IMR-90 (cell line): Measurements from ENCODE around the gene CDK5RAP2. TPM values are rescaled to one million over a fixed set of nuclear protein-coding genes. Genes with fewer than 3 reads are reported as not detected.

Experiments
- ATAC-seq: fragments of 200-7000 bp; cut with Tn5 transposase; 2 replicates; pipeline ENCODE4 v1.9.1; 2020; ENCODE audit warnings: low read depth, mild to moderate bottlenecking, moderate library complexity
- BruUV-seq: library from RNA; stranded (reverse); fragments of 400-500 nt; replicated peaks from 2 replicates; lab custom pipeline; 2021; lab: Mats Ljungman, UMichigan
- CTCF ChIA-PET: fragments of 300-600 bp; formaldehyde crosslinking; extraction: SDS; loops from one replicate; lab custom pipeline; 2021; ENCODE audit warnings: antibody characterized with exemption; lab: Yijun Ruan, JAX
- POLR2A ChIA-PET: fragments of 300-600 bp; sonication (Branson Sonifier 250); formaldehyde crosslinking; loops from one replicate; lab custom pipeline; 2022; ENCODE audit warnings: antibody characterized with exemption; ENCODE audit not compliant: unreplicated experiment; lab: Charles Lee
- DNase-seq: peaks from one replicate; pipeline ENCODE4 v3.0.0; 2013
- H2AFZ ChIP-seq: replicated peaks from 2 replicates; pipeline ENCODE3; 2013; ENCODE audit warnings: low read length, mild to moderate bottlenecking; ENCODE audit not compliant: poor library complexity
- H2AK5ac ChIP-seq: 2 replicates; pipeline ENCODE4 v1.6.1; 2013; ENCODE audit warnings: low read depth, low read length, inconsistent platforms
- H2AK9ac ChIP-seq: replicated peaks from 2 replicates; pipeline ENCODE3; 2013; ENCODE audit warnings: mild to moderate bottlenecking, low read depth, low read length, moderate library complexity; ENCODE audit not compliant: poor library complexity
- H2BK120ac ChIP-seq: 2 replicates; pipeline ENCODE4 v1.6.1; 2013; ENCODE audit warnings: low read depth, low read length, inconsistent platforms
- H2BK15ac ChIP-seq: 3 replicates; pipeline ENCODE4 v1.6.1; 2013; ENCODE audit warnings: low read depth, low read length, inconsistent platforms
- H2BK20ac ChIP-seq: 2 replicates; pipeline ENCODE4 v1.6.1; 2013; ENCODE audit warnings: low read depth, mild to moderate bottlenecking, inconsistent platforms, low read length, moderate library complexity
- H2BK5ac ChIP-seq: 2 replicates; pipeline ENCODE4 v1.6.1; 2013; ENCODE audit warnings: mild to moderate bottlenecking, low read depth, low read length, inconsistent platforms; ENCODE audit not compliant: poor library complexity, severe bottlenecking
- H3K14ac ChIP-seq: replicated peaks from 2 replicates; pipeline ENCODE4 v1.6.1; 2013; ENCODE audit warnings: low read depth, low read length, inconsistent platforms
- H3K18ac ChIP-seq: 2 replicates; pipeline ENCODE4 v1.6.1; 2013; ENCODE audit warnings: low read depth, low read length, control low read depth
- H3K23ac ChIP-seq: 2 replicates; pipeline ENCODE4 v1.6.1; 2013; ENCODE audit warnings: low read depth, low read length, inconsistent platforms
- H3K27ac ChIP-seq: 2 replicates; pipeline ENCODE4 v1.5.1; 2013; ENCODE audit warnings: mild to moderate bottlenecking, control low read depth, low read length; ENCODE audit not compliant: insufficient read depth
- H3K27me3 ChIP-seq: 2 replicates; pipeline ENCODE4 v1.6.1; 2013; ENCODE audit warnings: low read length; ENCODE audit not compliant: control insufficient read depth, insufficient read depth
- H3K36me3 ChIP-seq: 2 replicates; pipeline ENCODE4 v1.6.1; 2013; ENCODE audit warnings: low read length, mixed read lengths; ENCODE audit not compliant: control insufficient read depth, insufficient read depth
- H3K4ac ChIP-seq: 2 replicates; pipeline ENCODE4 v1.6.1; 2013; ENCODE audit warnings: low read depth, low read length, inconsistent platforms
- H3K4me1 ChIP-seq: 2 replicates; pipeline ENCODE4 v1.6.1; 2013; ENCODE audit warnings: low read length, mixed read lengths; ENCODE audit not compliant: control insufficient read depth, insufficient read depth
- H3K4me2 ChIP-seq: 2 replicates; pipeline ENCODE4 v1.6.1; 2013; ENCODE audit warnings: low read depth, mild to moderate bottlenecking, control low read depth, low read length, moderate library complexity
- H3K4me3 ChIP-seq: 2 replicates; pipeline ENCODE4 v1.5.1; 2013; ENCODE audit warnings: low read depth, mild to moderate bottlenecking, control low read depth, low read length, moderate library complexity; ENCODE audit not compliant: insufficient read depth
- H3K56ac ChIP-seq: 2 replicates; pipeline ENCODE4 v1.6.1; 2013; ENCODE audit warnings: low read length, inconsistent platforms; ENCODE audit not compliant: insufficient read depth; ENCODE audit errors: extremely low read depth
- H3K79me1 ChIP-seq, 2 experiments: 2 replicates each; pipeline ENCODE4 v1.6.1; 2013; ENCODE audit warnings: low read length in 2 of 2, inconsistent platforms in 1 of 2, low read depth in 1 of 2
- H3K9ac ChIP-seq: 2 replicates; pipeline ENCODE4 v1.6.1; 2013; ENCODE audit warnings: low read depth, low read length, control low read depth
- H3K9me1 ChIP-seq: 2 replicates; pipeline ENCODE4 v1.6.1; 2013; ENCODE audit warnings: low read length, inconsistent platforms; ENCODE audit not compliant: insufficient read depth
- H3K9me3 ChIP-seq: 2 replicates; pipeline ENCODE4 v1.6.1; 2013; ENCODE audit warnings: low read length; ENCODE audit not compliant: control insufficient read depth, insufficient read depth
- H4K20me1 ChIP-seq: 2 replicates; pipeline ENCODE4 v1.6.1; 2013; ENCODE audit warnings: low read length, inconsistent platforms; ENCODE audit not compliant: insufficient read depth
- H4K5ac ChIP-seq: 2 replicates; pipeline ENCODE4 v1.6.1; 2013; ENCODE audit warnings: mild to moderate bottlenecking, low read depth, low read length, control low read depth
- H4K8ac ChIP-seq, 2 experiments: 2 replicates each; pipeline ENCODE4 v1.6.1; 2013; ENCODE audit warnings: low read depth in 2 of 2, low read length in 2 of 2, control low read depth in 1 of 2, inconsistent platforms in 1 of 2
- H4K91ac ChIP-seq: 2 replicates; pipeline ENCODE4 v1.6.1; 2013; ENCODE audit warnings: low read depth, low read length, inconsistent platforms; ENCODE audit not compliant: insufficient read depth
- BHLHE40 ChIP-seq: fragments of 150-350 bp; IDR thresholded peaks from 2 replicates; pipeline ENCODE4 v1.6.1; 2016; ENCODE audit warnings: mild to moderate bottlenecking, low read depth, low read length
- CEBPB ChIP-seq: IDR thresholded peaks from 2 replicates; pipeline ENCODE4 v1.6.1; 2012; ENCODE audit warnings: low read depth, low read length, improper control_type of control experiment
- CHD1 ChIP-seq: IDR thresholded peaks from 2 replicates; pipeline ENCODE4 v1.6.1; 2012; ENCODE audit warnings: low read depth, low read length, improper control_type of control experiment
- FOS ChIP-seq: fragments of 150-350 bp; IDR thresholded peaks from 2 replicates; pipeline ENCODE4 v1.6.1; 2016; ENCODE audit warnings: low read depth, low read length
- MAFK ChIP-seq: IDR thresholded peaks from 2 replicates; pipeline ENCODE4 v1.6.1; 2012; ENCODE audit warnings: low read depth, low read length, improper control_type of control experiment
- MAZ ChIP-seq: IDR thresholded peaks from 2 replicates; pipeline ENCODE4 v1.6.1; 2012; ENCODE audit warnings: low read depth, mild to moderate bottlenecking, low read length, improper control_type of control experiment, moderate library complexity, borderline replicate concordance
- MXI1 ChIP-seq: IDR thresholded peaks from 2 replicates; pipeline ENCODE4 v1.6.1; 2012; ENCODE audit warnings: low read depth, mild to moderate bottlenecking, low read length, moderate library complexity, borderline replicate concordance
- NFE2L2 ChIP-seq: fragments of 150-350 bp; IDR thresholded peaks from 2 replicates; pipeline ENCODE4 v1.6.1; 2016; ENCODE audit warnings: low read depth, mild to moderate bottlenecking, low read length
- POLR2A ChIP-seq: IDR thresholded peaks from 2 replicates; pipeline ENCODE4 v1.6.1; 2012; ENCODE audit warnings: mild to moderate bottlenecking, low read depth, low read length
- RAD21 ChIP-seq: IDR thresholded peaks from 2 replicates; pipeline ENCODE4 v1.6.1; 2012; ENCODE audit warnings: low read length, improper control_type of control experiment
- RCOR1 ChIP-seq: IDR thresholded peaks from 2 replicates; pipeline ENCODE4 v1.6.1; 2012; ENCODE audit warnings: mild to moderate bottlenecking, low read length, improper control_type of control experiment; ENCODE audit not compliant: insufficient replicate concordance
- RFX5 ChIP-seq: IDR thresholded peaks from 2 replicates; pipeline ENCODE4 v1.8.0; 2012; ENCODE audit warnings: low read depth, mild to moderate bottlenecking, low read length, moderate library complexity
- SMC3 ChIP-seq: fragments of 150-350 bp; IDR thresholded peaks from 2 replicates; pipeline ENCODE4 v1.6.1; 2016; ENCODE audit warnings: low read depth, mild to moderate bottlenecking, antibody characterized with exemption, low read length, moderate library complexity
- WGBS, 2 experiments: methylation state at CpG; one replicate each; pipeline versions ENCODE4 v1.1.5 to v1.1.7; 2013; ENCODE audit warnings: missing lambda C conversion rate in 2 of 2; ENCODE audit not compliant: insufficient read length in 1 of 2; ENCODE audit errors: extremely low coverage in 2 of 2; 5-methylcytosine and 5-hydroxymethylcytosine counted together
- dilution Hi-C: fragments of 300-500 bp; cut with HindIII; formaldehyde crosslinking; loops from one replicate; pipeline ENCODE4 v1.14.3; 2018; ENCODE audit warnings: low sequenced_read_pairs; ENCODE audit not compliant: unreplicated experiment
- in situ Hi-C: fragments of 300-500 bp; cut with MboI; formaldehyde crosslinking; loops from 3 replicates; pipeline ENCODE4 v1.14.3; 2019; ENCODE audit warnings: low sequenced_read_pairs, inconsistent platforms, mixed read lengths
- intact Hi-C: fragments of 100-400 bp; cut with micrococcal nuclease; formaldehyde crosslinking; loops from 2 replicates; pipeline ENCODE4 v1.10.0; 2022
- polyA plus RNA-seq, 3 experiments: library from polyadenylated mRNA; depleted of rRNA; stranded (reverse); fragments of >200 nt; gene quantifications; 2 replicates each; pipeline ENCODE4 v1.2.3, GENCODE V29; 2012; ENCODE audit warnings: low replicate concordance in 1 of 3
- total RNA-seq: library from RNA; depleted of rRNA; stranded (reverse); fragments of >200 nt; gene quantifications from 2 replicates; pipeline ENCODE4 v1.2.3, GENCODE V29; 2012
- TF ChIP-seq, protein P1 (sequence below): conservative IDR thresholded peaks from 2 replicates; pipeline ENCODE4 v1.5.1; 2012; ENCODE audit warnings: mild to moderate bottlenecking, low read depth, low read length, improper control_type of control experiment
- TF ChIP-seq, protein P2 (sequence below): fragments of 150-350 bp; IDR thresholded peaks from 2 replicates; pipeline ENCODE4 v1.6.1; 2016; ENCODE audit warnings: low read depth, mild to moderate bottlenecking, low read length, moderate library complexity, borderline replicate concordance
- TF ChIP-seq, protein P3 (sequence below): fragments of 150-350 bp; IDR thresholded peaks from 2 replicates; pipeline ENCODE4 v1.6.1; 2017; ENCODE audit warnings: mild to moderate bottlenecking, antibody characterized with exemption, low read length, low read depth

CDK5RAP2 gene
- total and polyA plus RNA-seq, 2 of the 4 experiments (the other 2 are of a cell fraction), result 29.5 to 31.7 TPM

- DNase-seq (no peak), ATAC-seq (no peak)
- Histone ChIP-seq H3K4me3 (no peak overlapping the region), H2BK5ac (peak overlapping the region; percentile 29), H3K4me1 (peaks cover 4% of the 10 kb centered on the region; the same call in 1 of the 2 replicates), H3K27ac (no peak overlapping the region; the same call in 1 of the 2 replicates), H4K20me1 (no peaks in the 10 kb centered on the region), H2BK20ac (0 out of 2 replicates have a peak overlapping the region, but pooled peaks have one; percentile 8), H3K18ac (0 out of 2 replicates have a peak overlapping the region, but pooled peaks have one; percentile 13), H3K14ac (no peak overlapping the region), H3K4ac (no peak overlapping the region), H3K9me1 (peaks cover 7% of the 10 kb centered on the region), H2AK5ac (no peak overlapping the region), H4K91ac (no peak overlapping the region), H4K8ac (no peak overlapping the region; a peak in 1 of 4 replicates), H3K79me1 (peaks cover 41 to 60% of the 10 kb centered on the region in 2 experiments), H3K56ac (no peak overlapping the region), H3K9ac (no peak overlapping the region), H3K9me3 (no peaks in the 10 kb centered on the region), H3K27me3 (no peaks in the 10 kb centered on the region), H4K5ac (no peak overlapping the region), H2BK120ac (0 out of 2 replicates have a peak overlapping the region, but pooled peaks have one; percentile 10), H3K4me2 (no peak overlapping the region), H2AFZ (no peak overlapping the region), H2AK9ac (no peak overlapping the region), H3K36me3 (peaks cover 11% of the 10 kb centered on the region), H3K23ac (0 out of 2 replicates have a peak overlapping the region, but pooled peaks have one; percentile 2), H2BK15ac (no peak overlapping the region; the same call in 2 of the 3 replicates)
- ChIA-PET POLR2A (no interaction called here), CTCF (no interaction called here)
- in situ Hi-C loops (no loop called here), intact Hi-C loops (no loop called here), dilution Hi-C loops (no loop called here)
- BruUV-seq, result no TSS peak
- TF ChIP-seq RCOR1 (no peak), POLR2A (no peak), SMC3 (no peak), RFX5 (no peak), MAZ (no peak), NFE2L2 (no peak), MXI1 (no peak), MAFK (no peak), RAD21 (no peak), CHD1 (no peak), FOS (no peak), CEBPB (no peak), BHLHE40 (no peak)
- TF ChIP-seq, protein P1, sequence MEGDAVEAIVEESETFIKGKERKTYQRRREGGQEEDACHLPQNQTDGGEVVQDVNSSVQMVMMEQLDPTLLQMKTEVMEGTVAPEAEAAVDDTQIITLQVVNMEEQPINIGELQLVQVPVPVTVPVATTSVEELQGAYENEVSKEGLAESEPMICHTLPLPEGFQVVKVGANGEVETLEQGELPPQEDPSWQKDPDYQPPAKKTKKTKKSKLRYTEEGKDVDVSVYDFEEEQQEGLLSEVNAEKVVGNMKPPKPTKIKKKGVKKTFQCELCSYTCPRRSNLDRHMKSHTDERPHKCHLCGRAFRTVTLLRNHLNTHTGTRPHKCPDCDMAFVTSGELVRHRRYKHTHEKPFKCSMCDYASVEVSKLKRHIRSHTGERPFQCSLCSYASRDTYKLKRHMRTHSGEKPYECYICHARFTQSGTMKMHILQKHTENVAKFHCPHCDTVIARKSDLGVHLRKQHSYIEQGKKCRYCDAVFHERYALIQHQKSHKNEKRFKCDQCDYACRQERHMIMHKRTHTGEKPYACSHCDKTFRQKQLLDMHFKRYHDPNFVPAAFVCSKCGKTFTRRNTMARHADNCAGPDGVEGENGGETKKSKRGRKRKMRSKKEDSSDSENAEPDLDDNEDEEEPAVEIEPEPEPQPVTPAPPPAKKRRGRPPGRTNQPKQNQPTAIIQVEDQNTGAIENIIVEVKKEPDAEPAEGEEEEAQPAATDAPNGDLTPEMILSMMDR, result no peak
- TF ChIP-seq, protein P2, sequence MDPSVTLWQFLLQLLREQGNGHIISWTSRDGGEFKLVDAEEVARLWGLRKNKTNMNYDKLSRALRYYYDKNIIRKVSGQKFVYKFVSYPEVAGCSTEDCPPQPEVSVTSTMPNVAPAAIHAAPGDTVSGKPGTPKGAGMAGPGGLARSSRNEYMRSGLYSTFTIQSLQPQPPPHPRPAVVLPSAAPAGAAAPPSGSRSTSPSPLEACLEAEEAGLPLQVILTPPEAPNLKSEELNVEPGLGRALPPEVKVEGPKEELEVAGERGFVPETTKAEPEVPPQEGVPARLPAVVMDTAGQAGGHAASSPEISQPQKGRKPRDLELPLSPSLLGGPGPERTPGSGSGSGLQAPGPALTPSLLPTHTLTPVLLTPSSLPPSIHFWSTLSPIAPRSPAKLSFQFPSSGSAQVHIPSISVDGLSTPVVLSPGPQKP, result no peak
- TF ChIP-seq, protein P3, sequence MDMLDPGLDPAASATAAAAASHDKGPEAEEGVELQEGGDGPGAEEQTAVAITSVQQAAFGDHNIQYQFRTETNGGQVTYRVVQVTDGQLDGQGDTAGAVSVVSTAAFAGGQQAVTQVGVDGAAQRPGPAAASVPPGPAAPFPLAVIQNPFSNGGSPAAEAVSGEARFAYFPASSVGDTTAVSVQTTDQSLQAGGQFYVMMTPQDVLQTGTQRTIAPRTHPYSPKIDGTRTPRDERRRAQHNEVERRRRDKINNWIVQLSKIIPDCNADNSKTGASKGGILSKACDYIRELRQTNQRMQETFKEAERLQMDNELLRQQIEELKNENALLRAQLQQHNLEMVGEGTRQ, result no peak
- WGBS, 2 experiments, result no CpG with 5 or more reads among the region's 1 CpG
Observed at GRCh38 chr9:120572472-120572871, 7.5 kb downstream of the CDK5RAP2 start.
